C4-2B (cell line): Measurements from ENCODE around the gene OVOL1.
"Not testable (repeated sequence)": the region's sequence is repeated elsewhere in the genome, so short reads cannot be mapped to it uniquely, and the experiment has no call there.

Source experiments
- CTCF ChIP-seq: fragments of 450-650 bp; conservative IDR thresholded peaks from 2 replicates; pipeline ENCODE4 v1.5.1; 2017; ENCODE audit warnings: mild to moderate bottlenecking
- ZFX ChIP-seq: fragments of 450-650 bp; IDR thresholded peaks from 2 replicates; pipeline ENCODE4 v1.6.1; 2017

- TF ChIP-seq CTCF, ZFX: not testable (repeated sequence)
These were observed 45.4 kb downstream of the OVOL1 start for GRCh38 chr11:65832231-65832630.
